K562 treated with DMSO at 1 percent for 12 hours (cell line): ENCODE data around the gene MNAT1. TPM values are rescaled to one million over a fixed set of nuclear protein-coding genes. Genes with fewer than 3 reads are reported as not detected.

Experiments used
- total RNA-seq: library from RNA; unstranded; fragments of 300-600 nt; gene quantifications from 2 replicates; pipeline ENCODE4 v1.2.3, GENCODE V29; 2022; ENCODE audit not compliant: insufficient read depth

Gene MNAT1
- 25.4 and 31.0 TPM in 2 replicates for total RNA-seq

GRCh38 chr14:60734465-60735242 lies at the start of gene MNAT1:
MNAT1 (plus strand) TSS chr14:60734761; CDS start chr14:60734863, 102 bp downstream.

GRCh38 chr14:60723907-60724618 lies 10.5 kb upstream of the MNAT1 start, which contains the start of gene SIX4:
SIX4 (minus strand) TSS chr14:60724351; CDS start chr14:60724074, 277 bp downstream.

GRCh38 chr14:60980811-60981632 lies 246.5 kb downstream of the MNAT1 start, which contains the start of the genes SLC38A6 and TRMT5:
SLC38A6 (plus strand) TSS chr14:60981245; CDS start chr14:60981278, 33 bp downstream.
TRMT5 (minus strand) TSS chr14:60981079; CDS start chr14:60980973, 106 bp downstream.

Other genes starting within 250 kb of the MNAT1 start
- gene C14orf39, start 248.7 kb upstream of the MNAT1 start, total RNA-seq, result 0.57 TPM in 1 of 2 replicates, not detected in the other
- not detected in 2 replicates for gene SIX6, start 225.6 kb upstream of the MNAT1 start, total RNA-seq
- gene SIX1, start 85.3 kb upstream of the MNAT1 start, total RNA-seq, result 0.41 TPM in 1 of 2 replicates, not detected in the other
- 0.64 and 4.9 TPM in 2 replicates for gene SIX4, start 10.4 kb upstream of the MNAT1 start, total RNA-seq
- 0.57 and 2.8 TPM in 2 replicates for gene TRMT5, start 246.3 kb downstream of the MNAT1 start, total RNA-seq
- gene SLC38A6, start 246.5 kb downstream of the MNAT1 start, total RNA-seq, result 7.1 and 15.2 TPM in 2 replicates